HEK293T (cell line): ENCODE measurements around the gene ADK.

Experiments used
- BHLHE40 ChIP-seq: fragments of 450-650 bp; IDR thresholded peaks from 2 replicates; pipeline ENCODE4 v1.6.1; 2016; ENCODE audit warnings: mild to moderate bottlenecking, moderate library complexity, borderline replicate concordance
- ELF4 ChIP-seq: fragments of 450-650 bp; IDR thresholded peaks from 2 replicates; pipeline ENCODE4 v1.6.1; 2017; ENCODE audit warnings: antibody characterized with exemption
- FOXK2 ChIP-seq: fragments of 450-650 bp; IDR thresholded peaks from 2 replicates; pipeline ENCODE4 v1.6.1; 2016; ENCODE audit warnings: mild to moderate bottlenecking
- FOXM1 ChIP-seq: fragments of 450-650 bp; IDR thresholded peaks from 2 replicates; pipeline ENCODE4 v1.6.1; 2017; ENCODE audit warnings: mild to moderate bottlenecking, borderline replicate concordance
- HDGF ChIP-seq: fragments of 450-650 bp; IDR thresholded peaks from 2 replicates; pipeline ENCODE4 v1.6.1; 2017; ENCODE audit warnings: antibody characterized with exemption, borderline replicate concordance
- SUZ12 ChIP-seq: fragments of 450-650 bp; IDR thresholded peaks from 2 replicates; pipeline ENCODE4 v1.6.1; 2016; ENCODE audit warnings: mild to moderate bottlenecking

DNA sequence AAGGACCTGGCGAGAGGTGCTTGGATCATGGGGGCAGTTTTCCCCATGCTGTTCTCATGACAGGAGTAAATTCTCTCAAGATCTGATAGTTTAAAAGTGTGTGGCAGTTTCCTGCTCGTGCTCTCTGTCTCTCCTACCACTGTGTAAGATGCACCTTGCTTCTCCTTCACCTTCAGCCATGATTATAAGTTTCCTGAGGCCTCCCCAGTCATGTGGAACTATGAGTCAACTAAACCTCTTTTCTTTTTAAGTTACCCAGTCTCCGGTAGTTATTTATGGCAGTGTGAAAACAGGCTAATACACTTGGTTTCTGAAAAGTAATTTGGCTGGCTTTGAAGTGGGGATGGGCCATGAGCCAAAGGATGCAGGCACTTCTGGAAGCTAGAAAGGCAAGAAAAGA lies 407.4 kb downstream of the ADK start:
- no peak for TF ChIP-seq SUZ12
- no peak for TF ChIP-seq HDGF
- TF ChIP-seq FOXM1, result no peak
- TF ChIP-seq BHLHE40, result no peak
- no peak for TF ChIP-seq FOXK2
- TF ChIP-seq ELF4, result no peak
